Activated naive CD4-positive, alpha-beta T cell treated with anti-CD3 and anti-CD28 coated beads, Interleukin-2, amount 10 ng/mL, durations not matched to agents 7 days and 5 days (primary cell): ENCODE results near the gene FBXL17.

Experiments used
- CTCF ChIA-PET: fragments of 350-600 bp; sonication (Branson Sonifier 250); formaldehyde crosslinking; loops from one replicate; lab custom pipeline; 2021; ENCODE audit warnings: antibody characterized with exemption; lab: Charles Lee
- DNase-seq: peaks from one replicate; pipeline ENCODE4 v3.0.0-alpha.2; 2020
- H3K27ac Mint-ChIP-seq: one replicate; pipeline ENCODE4 v1.8.0; 2021; ENCODE audit warnings: mild to moderate bottlenecking, moderate library complexity, mixed read lengths
- H3K27me3 Mint-ChIP-seq: one replicate; pipeline ENCODE4 v1.8.0; 2021; ENCODE audit warnings: mild to moderate bottlenecking, mixed read lengths
- H3K36me3 Mint-ChIP-seq: one replicate; pipeline ENCODE4 v1.8.0; 2021; ENCODE audit warnings: mixed read lengths
- H3K4me1 Mint-ChIP-seq: one replicate; pipeline ENCODE4 v1.8.0; 2021; ENCODE audit warnings: mixed read lengths
- H3K4me3 Mint-ChIP-seq: one replicate; pipeline ENCODE4 v1.8.0; 2021; ENCODE audit warnings: mild to moderate bottlenecking, moderate library complexity, mixed read lengths
- H3K9me3 Mint-ChIP-seq: one replicate; pipeline ENCODE4 v1.8.0; 2021; ENCODE audit warnings: mixed read lengths

Gene FBXL17

GRCh38 chr5:107876906-107877305 lies 505.0 kb downstream of the FBXL17 start:
- Mint-ChIP-seq H3K27ac (no peak overlapping the region), H3K9me3 (no peaks in the 10 kb centered on the region), H3K4me3 (no peak overlapping the region), H3K27me3 (no peaks in the 10 kb centered on the region), H3K4me1 (peaks cover 10% of the 10 kb centered on the region), H3K36me3 (peaks cover 1% of the 10 kb centered on the region)
- CTCF ChIA-PET: no interaction called here
- DNase-seq: no peak

DNA sequence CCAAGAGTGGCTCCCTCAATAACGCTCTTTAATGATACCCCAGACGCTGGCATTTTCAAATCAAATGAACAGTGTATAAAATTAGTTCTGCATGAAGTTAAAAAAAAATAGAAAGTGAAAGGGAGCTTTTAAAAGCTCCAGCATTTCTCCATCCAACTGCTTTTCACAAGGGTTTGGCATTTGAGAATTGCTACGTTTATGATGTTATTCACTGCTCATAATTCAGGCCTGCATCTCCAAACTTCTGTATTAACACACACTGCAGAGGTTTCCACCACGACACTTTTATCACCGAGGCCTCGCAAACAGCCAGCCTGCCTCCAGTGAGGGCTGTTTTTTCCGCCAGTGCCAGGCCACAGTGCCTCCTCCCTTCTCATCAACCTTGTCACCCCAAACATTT lies 505.6 kb downstream of the FBXL17 start:
- H3K4me3 Mint-ChIP-seq: no peak overlapping the region
- no peak for DNase-seq
- no peak overlapping the region for H3K27ac Mint-ChIP-seq
- H3K9me3 Mint-ChIP-seq: no peaks in the 10 kb centered on the region
- H3K27me3 Mint-ChIP-seq: no peaks in the 10 kb centered on the region
- peaks cover 10% of the 10 kb centered on the region for H3K4me1 Mint-ChIP-seq
- CTCF ChIA-PET: no interaction called here
- peaks cover 1% of the 10 kb centered on the region for H3K36me3 Mint-ChIP-seq

DNA sequence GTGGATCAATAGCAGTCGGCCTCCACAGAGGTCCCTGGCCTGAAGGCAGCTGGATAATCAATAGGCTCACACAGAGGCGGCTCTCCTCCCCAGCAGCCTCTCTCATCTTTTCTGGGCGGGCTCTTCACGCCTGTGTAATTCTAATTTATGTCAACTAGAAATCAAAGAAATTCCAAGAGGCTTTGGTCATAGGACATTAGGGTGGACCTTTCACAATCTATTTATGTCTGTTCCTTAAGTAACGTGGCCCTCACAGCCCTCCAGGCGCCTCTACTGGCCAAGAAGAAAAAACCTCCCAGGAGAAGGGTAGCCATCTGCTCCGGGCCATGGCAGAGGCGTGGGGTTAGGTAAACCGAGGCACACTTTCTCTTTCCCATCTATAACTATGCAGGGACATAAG lies 506.1 kb downstream of the FBXL17 start:
- no peaks in the 10 kb centered on the region for H3K27me3 Mint-ChIP-seq
- peaks cover 10% of the 10 kb centered on the region for H3K4me1 Mint-ChIP-seq
- peaks cover 1% of the 10 kb centered on the region for H3K36me3 Mint-ChIP-seq
- no peaks in the 10 kb centered on the region for H3K9me3 Mint-ChIP-seq
- DNase-seq: no peak
- H3K4me3 Mint-ChIP-seq: no peak overlapping the region
- CTCF ChIA-PET: no interaction called here
- H3K27ac Mint-ChIP-seq: no peak overlapping the region

DNA sequence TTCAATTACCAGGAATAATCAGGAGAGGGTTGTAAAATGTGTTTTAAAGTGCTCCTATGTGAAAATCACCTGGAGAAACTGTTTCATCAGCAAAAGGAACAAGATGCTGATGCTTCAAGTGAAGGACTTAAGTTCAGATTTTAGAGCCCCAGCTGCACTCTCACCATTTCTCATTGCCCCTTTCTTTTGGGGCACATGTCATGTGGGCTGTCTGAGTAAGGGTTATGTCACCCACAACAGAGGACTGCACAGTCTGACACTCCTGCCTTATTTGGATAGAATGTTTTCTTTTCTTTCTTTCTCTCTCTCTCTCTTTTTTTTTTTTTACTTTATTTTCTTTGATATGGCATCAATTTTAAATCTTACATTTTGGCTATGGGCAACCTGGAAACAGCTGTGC lies 507.1 kb downstream of the FBXL17 start:
- CTCF ChIA-PET: no interaction called here
- Mint-ChIP-seq H3K27me3 (no peaks in the 10 kb centered on the region), H3K9me3 (no peaks in the 10 kb centered on the region), H3K4me1 (peaks cover 10% of the 10 kb centered on the region), H3K27ac (no peak overlapping the region), H3K4me3 (no peak overlapping the region), H3K36me3 (peaks cover 3% of the 10 kb centered on the region)
- DNase-seq: no peak

DNA sequence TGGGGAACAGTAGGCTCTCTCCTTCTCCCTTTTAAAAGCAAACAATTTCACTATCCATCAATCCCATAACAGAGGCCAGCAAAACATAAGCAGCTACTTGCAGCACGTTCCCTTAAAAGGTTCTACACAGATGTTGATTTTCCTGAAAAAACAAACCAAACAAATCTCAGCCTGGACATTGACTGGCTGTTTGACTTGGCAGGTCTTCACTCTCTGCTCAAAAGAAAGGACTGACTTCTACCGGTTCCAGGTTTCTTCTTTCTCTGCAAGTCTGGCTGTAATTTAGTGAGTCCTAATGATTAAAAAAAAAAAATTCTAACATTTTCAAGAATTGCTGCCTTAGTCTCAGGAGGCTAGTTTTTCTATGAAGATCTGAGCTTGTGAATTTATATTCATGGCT lies 508.0 kb downstream of the FBXL17 start:
- Mint-ChIP-seq H3K36me3 (peaks cover 3% of the 10 kb centered on the region), H3K27ac (no peak overlapping the region), H3K9me3 (no peaks in the 10 kb centered on the region), H3K4me1 (peaks cover 10% of the 10 kb centered on the region), H3K4me3 (no peak overlapping the region), H3K27me3 (no peaks in the 10 kb centered on the region)
- no peak for DNase-seq
- CTCF ChIA-PET: no interaction called here

DNA sequence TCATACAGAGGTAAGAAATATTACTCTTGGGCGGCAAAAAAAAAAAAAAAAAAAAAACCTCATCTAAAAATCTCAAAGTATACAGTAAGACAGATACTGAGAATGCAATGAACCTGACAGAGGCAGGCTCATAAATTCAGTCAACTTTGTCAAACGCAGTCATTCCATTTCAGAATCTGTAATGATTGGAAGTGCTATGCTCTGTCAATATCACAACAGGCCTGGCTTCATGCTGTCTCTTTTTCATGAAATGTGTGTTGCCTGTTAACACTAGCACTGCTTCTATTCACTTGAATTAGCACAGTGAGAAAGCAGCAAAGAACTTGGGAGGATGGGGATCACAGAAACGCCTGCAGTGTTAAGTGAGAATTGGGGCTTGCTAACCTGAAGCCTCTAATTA lies 510.9 kb downstream of the FBXL17 start:
- no peak for DNase-seq
- Mint-ChIP-seq H3K27me3 (no peaks in the 10 kb centered on the region), H3K27ac (no peak overlapping the region), H3K36me3 (peaks cover 3% of the 10 kb centered on the region), H3K9me3 (no peaks in the 10 kb centered on the region), H3K4me3 (no peak overlapping the region), H3K4me1 (peaks cover 10% of the 10 kb centered on the region)
- CTCF ChIA-PET: interaction anchor here (1.5 kb wide), 1 partner anchor 12 kb away, joined by 3 read pairs; no protein-coding TSS in a partner anchor

- CTCF ChIA-PET: interaction anchor here (0.9 kb wide), 1 partner anchor 41 kb away, joined by 3 read pairs; no protein-coding TSS in a partner anchor
- H3K4me3 Mint-ChIP-seq: no peak overlapping the region
- H3K36me3 Mint-ChIP-seq: peaks cover 8% of the 10 kb centered on the region
- H3K27ac Mint-ChIP-seq: no peak overlapping the region
- peaks cover 4% of the 10 kb centered on the region for H3K4me1 Mint-ChIP-seq
- peaks cover 5% of the 10 kb centered on the region for H3K9me3 Mint-ChIP-seq
- H3K27me3 Mint-ChIP-seq: no peaks in the 10 kb centered on the region
- DNase-seq: no peak
Measured at GRCh38 chr5:107869438-107870115, 512.3 kb downstream of the FBXL17 start.

DNA sequence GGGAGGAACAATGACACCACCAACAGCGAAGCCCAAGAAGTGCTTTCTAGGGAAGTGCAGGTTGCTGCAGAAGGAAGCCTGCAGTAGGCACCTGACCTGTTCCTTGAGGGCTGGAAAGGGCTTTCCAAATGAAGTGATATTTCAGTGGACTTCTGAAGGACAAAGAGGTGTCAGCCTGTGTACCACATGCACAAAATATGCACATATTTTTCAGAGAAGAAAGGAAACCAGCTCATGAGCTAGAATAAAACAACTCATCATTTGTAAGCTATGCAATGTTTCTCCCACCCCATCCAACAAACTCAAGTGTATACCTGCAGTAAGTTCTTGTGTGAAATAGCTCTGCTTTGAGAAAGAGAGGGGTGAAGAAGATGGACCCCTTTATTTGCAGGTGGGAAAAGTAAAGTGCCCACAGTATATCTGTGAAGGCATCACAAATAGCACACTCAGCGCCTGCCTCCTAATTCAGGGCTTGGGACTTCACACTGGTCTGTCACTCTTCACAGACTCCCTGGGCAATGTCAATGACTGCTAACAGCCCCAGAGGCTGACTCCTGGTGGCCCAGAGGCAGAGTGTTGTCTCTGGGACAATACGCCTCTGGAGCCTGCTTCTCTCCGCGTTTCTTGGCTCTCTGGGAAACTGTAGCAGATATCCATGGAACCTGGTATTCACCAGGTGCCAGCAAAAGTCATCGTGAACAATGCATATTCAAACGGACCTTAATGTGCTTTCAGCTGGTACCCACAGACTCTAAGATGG lies 513.1 kb downstream of the FBXL17 start:
- DNase-seq: no peak
- Mint-ChIP-seq H3K9me3 (peaks cover 6% of the 10 kb centered on the region), H3K4me1 (no peaks in the 10 kb centered on the region), H3K36me3 (peaks cover 11% of the 10 kb centered on the region), H3K4me3 (no peak overlapping the region), H3K27ac (no peak overlapping the region), H3K27me3 (no peaks in the 10 kb centered on the region)
- CTCF ChIA-PET: no interaction called here

DNA sequence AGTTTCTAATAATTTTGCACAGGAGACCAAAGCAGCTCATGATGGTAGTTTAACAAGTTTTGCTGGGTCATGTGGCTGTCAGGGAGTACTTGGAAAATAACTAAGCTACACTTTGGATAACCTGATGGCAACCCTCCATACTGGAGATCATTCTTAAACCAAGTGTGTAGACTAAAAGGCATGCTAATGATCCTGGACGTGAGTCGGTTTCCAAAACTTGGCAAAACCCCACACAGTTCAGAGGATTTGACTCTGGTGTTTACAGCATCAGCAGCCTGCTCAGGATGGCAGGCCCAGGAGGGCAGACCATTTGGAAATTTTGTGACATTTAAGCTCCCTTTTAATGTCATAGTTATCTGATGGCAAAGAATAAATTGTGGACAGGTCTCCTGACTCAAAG lies 514.6 kb downstream of the FBXL17 start:
- CTCF ChIA-PET: interaction anchor here (0.6 kb wide), 1 partner anchor 215 kb away, joined by 4 read pairs; no protein-coding TSS in a partner anchor
- no peak overlapping the region for H3K27ac Mint-ChIP-seq
- H3K36me3 Mint-ChIP-seq: peaks cover 11% of the 10 kb centered on the region
- no peaks in the 10 kb centered on the region for H3K27me3 Mint-ChIP-seq
- no peak for DNase-seq
- H3K4me1 Mint-ChIP-seq: no peaks in the 10 kb centered on the region
- H3K4me3 Mint-ChIP-seq: no peak overlapping the region
- H3K9me3 Mint-ChIP-seq: peaks cover 6% of the 10 kb centered on the region

- H3K27me3 Mint-ChIP-seq: no peaks in the 10 kb centered on the region
- DNase-seq: no peak
- H3K4me1 Mint-ChIP-seq: peaks cover 5% of the 10 kb centered on the region
- H3K9me3 Mint-ChIP-seq: peaks cover 6% of the 10 kb centered on the region
- H3K27ac Mint-ChIP-seq: no peak overlapping the region
- peaks cover 10% of the 10 kb centered on the region for H3K36me3 Mint-ChIP-seq
- CTCF ChIA-PET: no interaction called here
- no peak overlapping the region for H3K4me3 Mint-ChIP-seq
Measured at GRCh38 chr5:107864793-107865192, 517.1 kb downstream of the FBXL17 start.

- Mint-ChIP-seq H3K4me3 (no peak overlapping the region), H3K27ac (no peak overlapping the region), H3K27me3 (no peaks in the 10 kb centered on the region), H3K36me3 (peaks cover 8% of the 10 kb centered on the region), H3K4me1 (peaks cover 5% of the 10 kb centered on the region), H3K9me3 (peaks cover 6% of the 10 kb centered on the region)
- CTCF ChIA-PET: no interaction called here
- DNase-seq: no peak
Measured at GRCh38 chr5:107863125-107863524, 518.8 kb downstream of the FBXL17 start.

GRCh38 chr5:107861565-107861964 lies 520.3 kb downstream of the FBXL17 start:
- Mint-ChIP-seq H3K9me3 (peaks cover 6% of the 10 kb centered on the region), H3K4me1 (peaks cover 5% of the 10 kb centered on the region), H3K36me3 (peaks cover 8% of the 10 kb centered on the region), H3K27me3 (peaks cover 1% of the 10 kb centered on the region), H3K27ac (no peak overlapping the region), H3K4me3 (no peak overlapping the region)
- DNase-seq: no peak
- CTCF ChIA-PET: no interaction called here

DNA sequence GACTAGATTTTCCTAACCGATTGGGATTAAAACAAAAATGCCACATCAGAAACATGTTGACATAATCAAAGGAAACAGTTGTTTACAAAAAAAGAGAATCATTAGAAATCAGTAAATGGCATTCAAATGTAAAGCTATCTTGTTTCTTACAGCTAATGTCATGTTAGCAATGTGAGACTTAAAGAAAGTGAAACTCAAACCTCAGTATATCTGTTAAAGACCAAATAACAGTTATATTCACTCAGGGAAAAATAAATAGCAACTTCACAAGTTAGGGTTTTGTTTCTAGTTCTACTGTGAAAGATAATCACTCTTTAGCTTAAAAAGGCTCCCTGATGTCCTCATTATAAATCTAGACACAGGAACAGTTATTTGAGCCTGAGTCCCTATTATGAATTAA lies 521.9 kb downstream of the FBXL17 start:
- Mint-ChIP-seq H3K27ac (no peak overlapping the region), H3K9me3 (peaks cover 6% of the 10 kb centered on the region), H3K36me3 (peaks cover 8% of the 10 kb centered on the region), H3K4me1 (peaks cover 5% of the 10 kb centered on the region), H3K4me3 (no peak overlapping the region), H3K27me3 (peaks cover 4% of the 10 kb centered on the region)
- CTCF ChIA-PET: no interaction called here
- DNase-seq: no peak

GRCh38 chr5:107858788-107859187 lies 523.1 kb downstream of the FBXL17 start:
- no peak overlapping the region for H3K4me3 Mint-ChIP-seq
- H3K36me3 Mint-ChIP-seq: no peaks in the 10 kb centered on the region
- H3K27ac Mint-ChIP-seq: no peak overlapping the region
- peaks cover 4% of the 10 kb centered on the region for H3K27me3 Mint-ChIP-seq
- CTCF ChIA-PET: no interaction called here
- H3K4me1 Mint-ChIP-seq: peaks cover 5% of the 10 kb centered on the region
- H3K9me3 Mint-ChIP-seq: no peaks in the 10 kb centered on the region
- DNase-seq: no peak

GRCh38 chr5:107858324-107858723 lies 523.6 kb downstream of the FBXL17 start:
- Mint-ChIP-seq H3K4me3 (no peak overlapping the region), H3K9me3 (no peaks in the 10 kb centered on the region), H3K4me1 (peaks cover 5% of the 10 kb centered on the region), H3K27me3 (peaks cover 4% of the 10 kb centered on the region), H3K27ac (no peak overlapping the region), H3K36me3 (no peaks in the 10 kb centered on the region)
- DNase-seq: no peak
- CTCF ChIA-PET: no interaction called here
